Activated effector memory CD4-positive, alpha-beta T cell treated with Interleukin-2 at 50 U/mL for 16 hours (primary cell): ENCODE measurements around the gene AGTRAP.

Source experiments
- DNase-seq: peaks from one replicate; pipeline ENCODE4 v3.0.0-alpha.2; 2020

The AGTRAP gene

GRCh38 chr1:11786168-11786567, 50.2 kb downstream of the AGTRAP start:
- no peak for DNase-seq

GRCh38 chr1:11787251-11787803, 51.4 kb downstream of the AGTRAP start:
- DNase-seq = no peak

- DNase-seq = no peak
Measured at GRCh38 chr1:11787804-11788436, 52.0 kb downstream of the AGTRAP start.

GRCh38 chr1:11788549-11789053, 52.7 kb downstream of the AGTRAP start:
- no peak for DNase-seq

GRCh38 chr1:11789126-11790067, 53.5 kb downstream of the AGTRAP start:
- DNase-seq = no peak

- no peak for DNase-seq
Measured at GRCh38 chr1:11790101-11790879, 54.4 kb downstream of the AGTRAP start.

GRCh38 chr1:11790880-11791715, 55.2 kb downstream of the AGTRAP start:
- DNase-seq = no peak

- no peak for DNase-seq
Measured at GRCh38 chr1:11792106-11792505, 56.2 kb downstream of the AGTRAP start.

- DNase-seq = no peak
Measured at GRCh38 chr1:11793819-11794218, 57.9 kb downstream of the AGTRAP start.

- no peak for DNase-seq
Measured at GRCh38 chr1:11794446-11795237, 58.7 kb downstream of the AGTRAP start.

GRCh38 chr1:11795238-11795890, 59.4 kb downstream of the AGTRAP start:
- DNase-seq = no peak

GRCh38 chr1:11796036-11796828, 60.3 kb downstream of the AGTRAP start:
- DNase-seq = no peak

- no peak for DNase-seq
Measured at GRCh38 chr1:11797525-11798216, 61.7 kb downstream of the AGTRAP start.

GRCh38 chr1:11799099-11799498, 63.2 kb downstream of the AGTRAP start:
- no peak for DNase-seq

- no peak for DNase-seq
Measured at GRCh38 chr1:11799896-11800295, 64.0 kb downstream of the AGTRAP start.

- no peak for DNase-seq
Measured at GRCh38 chr1:11800391-11800755, 64.4 kb downstream of the AGTRAP start.
